ENCODE data around the gene GTF2H4.

Gene GTF2H4

DNA sequence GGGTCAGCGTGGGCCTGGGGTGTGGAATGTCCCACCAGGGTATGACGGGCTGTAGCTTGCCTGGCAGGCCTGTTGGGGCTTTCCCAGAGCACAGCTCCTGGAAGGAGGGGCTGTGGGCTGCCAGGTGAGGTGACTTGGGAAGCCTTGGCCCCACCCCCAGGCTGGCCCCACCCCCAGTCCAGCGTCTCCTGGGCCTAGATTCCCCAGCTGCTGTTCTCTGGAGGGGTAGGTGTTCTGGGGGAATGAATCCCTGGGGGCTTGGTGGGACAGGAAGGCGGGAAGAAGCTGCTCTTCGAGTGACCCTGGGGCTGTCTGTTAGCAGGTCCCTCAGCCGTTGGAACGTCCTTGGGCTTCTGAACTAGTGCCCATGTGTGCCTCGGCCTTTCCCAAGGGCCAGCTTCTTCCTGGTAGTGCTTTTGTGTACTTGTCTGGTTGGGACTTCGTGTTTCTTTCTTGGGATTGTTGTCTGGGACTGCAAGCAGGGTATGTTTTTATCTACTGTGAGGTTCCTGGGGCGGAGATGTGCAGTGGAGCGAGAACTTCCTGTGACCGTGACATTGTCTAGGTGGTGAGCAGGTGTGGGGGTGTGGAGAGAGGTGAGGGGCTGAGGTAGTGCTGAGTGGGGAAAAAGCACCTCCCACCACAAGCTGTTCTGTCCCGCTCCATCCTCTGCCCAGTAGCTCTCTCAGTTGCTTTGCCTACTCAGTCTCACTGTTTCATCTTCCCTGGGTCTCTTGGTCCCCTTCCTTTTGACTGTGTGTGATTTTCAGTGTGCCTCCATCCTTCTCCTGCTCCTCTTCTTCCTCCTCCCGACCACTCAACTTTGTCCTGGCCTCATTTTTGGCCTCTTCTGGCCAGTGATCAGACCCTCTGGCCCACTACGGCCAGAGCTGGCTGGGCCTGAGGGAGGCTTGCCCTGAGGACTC is 25.0 kb upstream of the GTF2H4 start:
- DNase-seq (ENCODE audit: low read depth, low spot score): no peak

DNA sequence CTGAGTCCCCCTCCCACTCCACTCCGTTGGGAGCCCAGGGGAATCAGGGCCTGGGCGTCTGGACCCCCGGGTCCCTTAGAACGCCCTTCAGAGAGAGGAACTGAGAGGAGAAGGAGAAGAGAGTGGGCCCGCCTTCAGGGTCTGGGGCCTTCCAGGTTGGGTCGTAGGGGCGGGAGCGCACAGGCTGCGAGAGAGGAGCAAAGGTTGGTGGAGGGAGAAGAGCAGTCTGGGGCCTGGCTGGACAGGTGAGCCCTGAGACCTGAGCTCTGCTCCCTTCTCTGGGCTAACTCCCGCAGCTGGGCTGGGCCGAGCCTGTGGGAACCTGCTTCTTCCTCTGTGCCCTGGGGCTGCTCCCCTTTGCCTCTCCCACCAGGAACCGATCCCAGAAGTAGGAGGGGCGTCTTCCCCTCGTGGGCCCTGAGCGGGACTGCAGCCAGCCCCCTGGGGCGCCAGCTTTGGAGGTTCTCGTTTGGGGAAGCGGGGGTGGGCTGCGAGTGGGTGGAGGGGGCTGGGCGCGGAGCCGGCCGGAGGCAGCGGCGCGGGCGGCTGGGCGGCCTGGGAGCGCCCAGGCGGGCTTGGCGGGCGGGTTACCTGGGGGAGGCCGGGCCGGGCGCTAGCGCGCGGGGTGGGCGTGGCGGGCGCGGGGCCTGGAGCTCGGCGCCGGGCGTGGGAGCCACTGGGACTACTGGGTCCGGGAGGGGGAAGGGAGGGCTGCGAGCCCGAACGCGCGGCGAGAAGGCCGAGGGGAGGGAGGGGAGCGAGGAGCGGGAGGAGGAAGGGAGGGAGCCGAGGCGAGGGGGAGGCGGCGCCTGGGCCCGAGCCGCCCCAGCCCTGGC is 24.1 kb upstream of the GTF2H4 start, which contains the start of gene DDR1:
TSS of gene DDR1 (plus strand) at position 835 of the 836 bp plus-strand sequence. CDS start 4,211 bp downstream, outside the sequence.
- no peak for DNase-seq (ENCODE audit: low read depth, low spot score)

DNA sequence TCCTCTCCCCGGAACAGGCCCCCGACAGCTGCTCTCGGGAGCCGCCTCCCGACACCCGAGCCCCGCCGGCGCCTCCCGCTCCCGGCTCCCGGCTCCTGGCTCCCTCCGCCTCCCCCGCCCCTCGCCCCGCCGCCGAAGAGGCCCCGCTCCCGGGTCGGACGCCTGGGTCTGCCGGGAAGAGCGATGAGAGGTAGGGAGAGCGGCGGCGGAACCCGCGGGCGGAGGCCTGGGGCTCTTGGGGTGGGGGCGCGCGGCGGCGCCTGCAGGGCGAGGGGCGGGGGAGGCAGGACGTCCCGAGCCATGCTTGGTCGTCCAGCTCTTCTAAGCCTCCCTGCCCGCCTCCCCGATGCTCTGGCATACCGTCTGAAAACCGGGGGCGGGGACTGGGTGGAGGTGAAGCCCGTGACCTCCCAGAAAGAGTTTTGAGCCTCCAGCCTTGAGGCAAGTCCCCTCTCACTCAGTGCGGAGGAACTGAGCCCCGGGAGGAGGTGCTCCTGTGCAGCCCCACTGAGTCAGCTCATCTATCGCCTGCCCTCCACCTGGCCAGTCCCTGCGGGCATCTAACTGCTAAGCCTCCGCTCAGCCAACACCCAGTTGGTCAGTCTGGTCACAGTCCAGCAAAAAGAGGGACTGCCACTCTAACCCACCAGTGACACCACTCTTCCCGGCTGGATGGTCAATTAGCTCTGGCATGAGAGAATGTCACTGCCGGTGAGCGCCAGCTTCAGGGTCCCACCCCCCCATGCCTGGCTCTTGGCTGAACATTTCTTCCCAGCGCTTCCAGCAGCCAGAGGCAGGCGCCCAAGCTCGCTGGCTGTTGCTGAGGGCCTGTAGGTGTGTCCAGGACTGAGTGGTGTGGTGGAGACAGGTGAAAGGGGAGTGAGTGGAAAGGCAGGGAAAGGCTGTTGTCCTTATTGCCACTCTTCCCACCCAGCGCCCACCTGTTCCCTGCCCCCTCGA is 23.2 kb upstream of the GTF2H4 start:
- no peak for DNase-seq (ENCODE audit: low read depth, low spot score)

DNA sequence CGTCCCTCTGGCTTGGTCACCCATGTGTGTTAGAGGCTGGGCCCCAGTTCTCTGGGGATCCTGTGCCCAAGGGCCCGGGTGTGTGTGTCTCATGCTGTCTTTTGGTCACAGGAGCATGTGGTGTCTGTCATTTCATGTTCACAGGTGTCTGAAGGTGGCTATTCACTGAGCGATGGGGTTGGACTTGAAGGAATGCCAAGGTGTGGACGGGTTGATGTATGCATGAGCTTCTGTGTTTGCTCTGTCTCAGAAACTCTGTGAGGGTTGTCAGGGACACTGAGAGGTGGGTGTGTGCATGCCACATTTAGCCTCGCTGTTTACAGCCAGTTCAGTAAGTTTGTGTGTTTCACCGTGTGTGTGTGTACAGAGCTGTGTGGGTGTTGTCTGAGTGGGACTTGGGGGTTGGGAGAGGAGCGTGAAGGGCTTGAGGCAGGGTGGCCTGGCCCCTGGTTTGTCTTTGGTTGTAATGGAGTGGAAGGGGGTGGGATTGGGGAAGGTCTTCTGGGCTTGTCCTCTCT is 22.5 kb upstream of the GTF2H4 start:
- DNase-seq (ENCODE audit: low read depth, low spot score): no peak

DNA sequence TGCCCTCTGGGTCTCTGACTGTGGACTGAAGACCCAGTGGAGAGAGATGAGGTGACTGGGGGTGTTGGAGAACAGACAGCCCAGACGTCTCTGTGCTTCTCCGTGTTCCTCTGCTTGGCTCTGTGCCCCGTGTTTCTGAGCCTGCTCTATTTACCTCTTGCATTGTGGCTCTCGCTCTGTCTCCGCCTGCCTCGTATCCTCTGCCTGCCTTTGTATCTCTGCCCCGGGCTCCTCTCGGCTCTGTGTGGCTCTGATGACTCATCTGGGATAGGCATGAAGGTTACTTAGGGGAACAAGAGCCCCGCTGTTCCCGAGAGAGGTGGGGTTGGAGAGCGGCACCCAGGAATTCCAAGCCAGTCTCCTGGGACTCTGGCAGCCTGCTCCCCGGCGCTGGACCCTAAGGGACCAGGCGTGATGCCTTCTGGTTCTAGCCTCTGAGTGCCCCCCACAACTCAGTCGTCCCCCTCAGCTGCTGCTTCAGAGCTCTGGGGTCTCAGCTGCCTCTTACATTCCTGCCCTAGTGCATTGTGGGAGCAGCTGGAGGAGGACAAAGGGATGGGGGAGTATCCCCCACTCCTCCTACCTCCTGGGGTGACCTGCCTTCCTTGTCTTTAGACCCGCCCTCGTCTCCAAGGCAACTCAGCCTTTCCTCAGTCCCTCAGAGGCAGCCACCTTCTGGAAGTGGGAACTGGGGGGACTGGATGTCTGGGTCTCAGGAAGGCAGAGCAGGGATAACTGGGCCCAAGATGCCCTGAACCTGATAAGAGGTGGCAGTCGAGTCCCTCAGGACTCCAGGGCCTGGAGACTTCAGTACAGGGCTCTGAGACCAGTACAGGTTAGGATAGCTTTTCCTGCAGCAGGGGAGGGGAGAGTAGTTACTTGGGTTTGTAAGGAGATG is 21.8 kb upstream of the GTF2H4 start:
- DNase-seq (ENCODE audit: low read depth, low spot score): no peak

DNA sequence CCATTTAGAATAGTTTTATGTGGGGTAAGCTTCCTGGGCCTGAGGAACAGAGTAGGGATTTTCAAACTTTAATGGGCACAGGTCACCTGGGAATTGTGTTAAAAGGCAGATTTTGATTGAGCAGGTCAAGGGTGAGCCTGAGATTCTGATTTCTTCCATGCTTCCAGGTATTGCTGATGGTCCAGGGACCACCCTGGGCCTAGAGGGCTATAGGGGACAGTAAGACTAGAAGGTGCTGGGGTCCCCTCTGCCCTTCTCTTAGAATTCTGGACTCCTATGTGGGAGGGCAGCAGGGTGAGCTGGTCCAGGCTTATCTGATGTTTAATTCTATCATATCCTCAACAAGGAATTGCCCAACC is 21.1 kb upstream of the GTF2H4 start:
- DNase-seq (ENCODE audit: low read depth, low spot score): no peak

DNA sequence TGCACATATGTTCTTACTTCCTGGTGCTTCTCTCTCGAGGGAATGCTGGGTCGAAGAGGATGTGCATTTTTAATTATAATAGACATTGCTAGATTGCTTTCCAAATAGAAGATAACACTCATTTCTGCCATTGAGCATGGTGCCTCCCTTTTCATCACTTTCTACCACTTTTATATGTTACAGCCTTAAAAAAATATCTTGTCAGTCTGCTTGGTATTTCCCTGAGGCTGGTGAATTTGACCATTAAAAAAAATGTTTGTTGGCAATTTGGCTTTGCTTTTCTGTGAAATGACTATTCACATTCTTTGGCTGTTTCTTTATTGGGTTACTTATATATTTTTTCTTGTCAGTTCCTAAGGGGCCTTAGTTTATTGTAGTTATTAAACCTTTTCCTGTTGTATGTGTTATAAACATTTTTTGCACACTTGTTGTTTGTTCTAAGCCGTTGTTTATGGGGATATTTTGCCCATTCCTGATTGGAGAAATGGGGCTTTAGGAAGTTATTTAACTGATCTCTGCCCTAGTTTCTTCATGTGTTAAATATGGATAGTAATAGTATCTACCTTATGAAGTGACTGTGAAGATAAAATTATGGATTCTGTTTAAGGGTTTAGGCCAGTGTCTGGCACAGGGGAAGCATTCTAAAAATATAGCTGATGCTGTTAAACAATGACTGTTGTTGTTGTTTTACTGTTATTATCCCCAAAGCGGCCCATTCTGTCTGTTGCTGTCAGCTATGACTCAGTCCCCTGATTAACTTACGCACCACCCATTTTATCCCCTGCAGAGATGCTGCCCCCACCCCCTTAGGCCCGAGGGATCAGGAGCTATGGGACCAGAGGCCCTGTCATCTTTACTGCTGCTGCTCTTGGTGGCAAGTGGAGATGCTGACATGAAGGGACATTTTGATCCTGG is 19.8 kb upstream of the GTF2H4 start:
- DNase-seq (ENCODE audit: low read depth, low spot score): no peak

DNA sequence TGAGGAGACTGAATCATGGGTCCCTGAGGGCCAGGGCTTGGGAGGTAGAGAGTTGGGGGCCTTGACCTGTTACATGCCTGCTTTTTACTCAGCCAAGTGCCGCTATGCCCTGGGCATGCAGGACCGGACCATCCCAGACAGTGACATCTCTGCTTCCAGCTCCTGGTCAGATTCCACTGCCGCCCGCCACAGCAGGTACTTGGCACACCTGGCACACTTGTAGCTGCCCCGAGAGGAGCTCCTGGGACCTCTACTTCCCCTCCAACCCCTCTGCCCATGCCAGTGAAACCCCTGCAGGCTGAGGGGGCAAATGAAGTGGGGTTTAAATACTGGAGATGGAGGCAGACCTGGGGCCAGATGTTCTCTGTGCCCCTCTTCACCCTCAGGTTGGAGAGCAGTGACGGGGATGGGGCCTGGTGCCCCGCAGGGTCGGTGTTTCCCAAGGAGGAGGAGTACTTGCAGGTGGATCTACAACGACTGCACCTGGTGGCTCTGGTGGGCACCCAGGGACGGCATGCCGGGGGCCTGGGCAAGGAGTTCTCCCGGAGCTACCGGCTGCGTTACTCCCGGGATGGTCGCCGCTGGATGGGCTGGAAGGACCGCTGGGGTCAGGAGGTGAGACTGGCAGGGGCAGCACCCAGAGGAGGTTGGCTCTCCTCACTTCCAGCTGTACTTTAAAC is 19.1 kb upstream of the GTF2H4 start:
- no peak for DNase-seq (ENCODE audit: low read depth, low spot score)

DNA sequence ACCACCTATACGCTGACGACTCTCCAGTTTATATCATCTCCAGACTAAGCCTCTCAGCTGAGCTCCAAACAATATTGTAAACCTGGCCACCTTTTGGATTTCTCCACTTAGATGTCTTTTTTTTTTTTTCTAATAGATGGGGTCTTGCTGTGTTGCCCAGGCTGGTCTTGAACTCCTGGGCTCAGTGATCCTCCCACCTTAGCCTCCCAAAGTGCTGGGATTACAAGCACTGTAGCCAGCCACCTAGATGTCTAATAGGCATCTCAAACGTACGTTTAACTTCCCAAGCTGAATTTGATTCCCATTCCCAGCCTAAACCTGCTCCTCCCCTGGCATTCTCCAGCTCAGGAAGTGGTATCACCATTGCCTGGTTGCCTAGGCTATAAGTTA is 18.5 kb upstream of the GTF2H4 start:
- no peak for DNase-seq (ENCODE audit: low read depth, low spot score)

DNA sequence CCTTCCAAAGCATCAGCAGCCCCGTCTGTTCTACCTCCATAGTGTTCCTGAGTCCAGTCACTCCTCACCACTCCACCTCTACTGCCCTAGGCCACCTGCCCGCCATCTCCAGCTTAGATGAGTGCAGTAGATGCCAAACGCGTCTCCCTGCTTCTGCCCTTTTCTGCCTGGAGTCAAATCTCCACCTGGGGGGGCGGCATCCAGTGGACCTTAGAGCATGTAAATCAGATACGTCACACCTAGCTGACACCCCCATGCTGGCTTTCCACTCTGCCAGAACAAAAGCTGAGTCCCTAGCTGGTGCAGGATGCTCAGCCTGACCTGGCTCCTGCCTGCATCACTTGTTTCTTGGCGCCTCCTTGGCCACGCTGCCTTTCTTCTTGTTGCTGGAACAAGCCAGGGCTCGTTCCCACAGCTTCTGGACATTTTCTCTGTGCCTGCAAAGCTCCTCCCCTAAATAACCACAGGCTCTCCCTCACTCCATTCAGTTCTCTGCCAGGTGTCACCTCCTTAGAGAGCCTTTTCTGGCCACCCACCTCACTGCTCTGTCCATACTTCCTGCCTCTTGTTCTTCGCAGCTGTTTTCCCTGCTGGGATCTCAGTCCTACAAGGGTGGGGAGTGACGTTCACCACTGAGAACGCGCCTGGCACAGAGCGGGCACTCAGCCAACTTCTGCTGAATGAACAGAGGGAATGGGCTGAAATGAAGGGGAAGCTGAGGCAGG is 17.9 kb upstream of the GTF2H4 start:
- no peak for DNase-seq (ENCODE audit: low read depth, low spot score)

DNA sequence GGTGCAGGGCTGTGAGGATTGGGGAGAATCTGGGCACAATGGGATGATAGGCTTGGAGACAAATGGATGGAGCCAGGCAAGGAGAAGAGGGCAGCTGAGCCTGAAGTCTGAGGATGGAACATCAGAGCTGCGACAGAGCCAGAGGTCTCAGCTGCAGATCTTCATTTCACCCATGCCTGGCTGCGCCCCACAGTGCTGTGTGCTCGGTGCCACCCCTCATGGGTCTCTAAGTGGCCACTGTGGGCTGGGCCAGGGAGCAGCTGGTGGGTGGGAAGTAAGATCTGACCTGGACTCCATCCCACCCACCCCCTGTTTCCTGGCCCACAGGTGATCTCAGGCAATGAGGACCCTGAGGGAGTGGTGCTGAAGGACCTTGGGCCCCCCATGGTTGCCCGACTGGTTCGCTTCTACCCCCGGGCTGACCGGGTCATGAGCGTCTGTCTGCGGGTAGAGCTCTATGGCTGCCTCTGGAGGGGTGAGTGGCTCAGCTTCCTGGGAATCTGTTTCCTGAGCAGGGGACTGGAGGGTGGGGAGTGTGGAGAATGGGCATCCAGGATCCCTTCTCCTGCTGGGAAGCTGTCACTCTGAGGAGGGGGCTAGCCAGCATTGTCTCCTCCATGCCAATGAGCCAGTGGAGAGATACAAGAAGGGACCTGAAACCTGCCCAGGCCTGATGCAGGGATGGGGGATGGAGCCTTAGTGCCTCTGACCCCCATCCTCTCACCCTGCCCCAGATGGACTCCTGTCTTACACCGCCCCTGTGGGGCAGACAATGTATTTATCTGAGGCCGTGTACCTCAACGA is 17.2 kb upstream of the GTF2H4 start:
- no peak for DNase-seq (ENCODE audit: low read depth, low spot score)

DNA sequence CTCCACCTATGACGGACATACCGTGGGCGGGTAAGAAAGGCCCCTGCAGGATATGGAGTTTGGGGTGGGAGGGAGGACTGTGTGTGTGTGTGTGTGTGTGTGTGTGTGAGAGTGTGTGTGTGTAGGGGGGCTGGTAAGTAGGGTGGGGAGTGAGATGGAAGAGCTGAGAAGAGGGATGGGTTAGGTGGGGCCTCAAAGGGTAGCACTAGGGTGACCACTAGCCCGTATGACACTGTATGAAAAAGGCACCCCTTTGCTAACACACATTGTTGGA is 16.6 kb upstream of the GTF2H4 start:
- no peak for DNase-seq (ENCODE audit: low read depth, low spot score)

DNA sequence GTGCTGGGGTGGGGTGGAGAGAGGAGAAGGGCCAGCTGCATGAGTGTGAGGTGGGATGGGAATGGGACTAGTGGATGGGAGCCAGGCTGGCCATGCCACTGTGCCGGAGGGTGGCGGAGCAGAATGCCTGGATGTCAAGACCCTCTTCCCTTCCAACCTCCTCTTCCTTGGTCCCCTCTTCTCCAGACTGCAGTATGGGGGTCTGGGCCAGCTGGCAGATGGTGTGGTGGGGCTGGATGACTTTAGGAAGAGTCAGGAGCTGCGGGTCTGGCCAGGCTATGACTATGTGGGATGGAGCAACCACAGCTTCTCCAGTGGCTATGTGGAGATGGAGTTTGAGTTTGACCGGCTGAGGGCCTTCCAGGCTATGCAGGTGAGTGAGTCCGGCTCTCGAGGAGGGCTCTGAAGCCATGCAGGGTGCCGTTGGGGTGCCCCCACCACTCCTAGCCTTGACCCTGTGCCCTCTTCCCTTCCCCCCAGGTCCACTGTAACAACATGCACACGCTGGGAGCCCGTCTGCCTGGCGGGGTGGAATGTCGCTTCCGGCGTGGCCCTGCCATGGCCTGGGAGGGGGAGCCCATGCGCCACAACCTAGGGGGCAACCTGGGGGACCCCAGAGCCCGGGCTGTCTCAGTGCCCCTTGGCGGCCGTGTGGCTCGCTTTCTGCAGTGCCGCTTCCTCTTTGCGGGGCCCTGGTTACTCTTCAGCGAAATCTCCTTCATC is 16.0 kb upstream of the GTF2H4 start:
- no peak for DNase-seq (ENCODE audit: low read depth, low spot score)

DNA sequence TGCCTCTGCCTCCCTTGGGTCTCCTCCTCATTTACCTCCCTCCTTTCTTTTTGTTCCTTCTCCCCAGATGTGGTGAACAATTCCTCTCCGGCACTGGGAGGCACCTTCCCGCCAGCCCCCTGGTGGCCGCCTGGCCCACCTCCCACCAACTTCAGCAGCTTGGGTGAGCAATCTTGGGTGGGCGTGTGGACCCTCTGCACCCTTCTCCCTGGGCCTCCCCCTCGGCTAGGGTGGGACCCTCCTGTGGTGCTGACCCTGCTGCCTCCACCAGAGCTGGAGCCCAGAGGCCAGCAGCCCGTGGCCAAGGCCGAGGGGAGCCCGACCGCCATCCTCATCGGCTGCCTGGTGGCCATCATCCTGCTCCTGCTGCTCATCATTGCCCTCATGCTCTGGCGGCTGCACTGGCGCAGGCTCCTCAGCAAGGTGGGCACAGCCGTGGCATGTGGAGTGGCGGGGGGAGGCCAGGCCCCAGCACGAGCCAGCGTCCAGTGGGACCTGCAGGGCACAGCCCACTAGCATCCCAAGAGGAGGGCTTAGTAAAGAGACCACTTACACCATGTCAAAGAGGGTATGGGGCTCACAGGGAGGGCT is 14.9 kb upstream of the GTF2H4 start:
- DNase-seq (ENCODE audit: low read depth, low spot score): no peak

DNA sequence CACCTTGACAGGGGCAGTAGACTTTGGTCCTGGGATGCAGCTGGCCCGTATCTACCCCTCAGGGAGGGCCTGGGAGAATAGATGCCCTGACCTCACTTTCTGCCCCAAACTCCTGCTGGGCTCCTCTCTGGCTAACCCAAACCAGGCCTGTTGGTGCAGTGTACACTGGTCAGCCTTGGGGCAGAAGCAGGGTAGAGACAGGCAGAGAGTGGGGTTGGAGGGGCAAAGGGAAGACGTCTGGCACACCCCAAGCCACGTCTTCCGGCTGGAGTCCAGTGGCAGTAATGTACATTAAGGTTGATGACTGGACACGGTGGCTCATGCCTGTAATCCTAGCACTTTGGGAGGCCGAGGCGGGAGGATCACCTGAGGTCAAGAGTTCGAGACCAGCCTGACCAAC is 14.3 kb upstream of the GTF2H4 start:
- DNase-seq (ENCODE audit: low read depth, low spot score): no peak

DNA sequence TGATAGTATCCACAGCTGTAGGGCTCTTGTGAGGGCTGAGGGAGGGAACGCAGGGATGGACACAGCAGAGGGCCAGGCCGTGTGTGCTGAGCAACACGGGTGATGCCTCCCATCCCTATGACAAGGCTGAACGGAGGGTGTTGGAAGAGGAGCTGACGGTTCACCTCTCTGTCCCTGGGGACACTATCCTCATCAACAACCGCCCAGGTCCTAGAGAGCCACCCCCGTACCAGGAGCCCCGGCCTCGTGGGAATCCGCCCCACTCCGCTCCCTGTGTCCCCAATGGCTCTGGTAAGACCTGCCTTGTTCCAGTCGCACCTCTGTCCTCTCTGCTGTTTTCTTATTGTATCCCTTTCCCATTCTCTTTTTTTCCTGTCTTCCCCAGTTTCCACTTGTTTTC is 13.6 kb upstream of the GTF2H4 start:
- no peak for DNase-seq (ENCODE audit: low read depth, low spot score)

All from activated naive CD8-positive, alpha-beta T cell treated with anti-CD3 and anti-CD28 coated beads, Interleukin-2, amount 50 U/mL, for 16 hours (primary cell).